ENCODE measurements around the gene NHSL2. TPM values are rescaled to one million over a fixed set of nuclear protein-coding genes. Genes with fewer than 3 reads are reported as not detected.

Gene NHSL2
- total and polyA plus RNA-seq, 2 experiments from 2014 or later = 4.7 to 9.5 TPM

DNA sequence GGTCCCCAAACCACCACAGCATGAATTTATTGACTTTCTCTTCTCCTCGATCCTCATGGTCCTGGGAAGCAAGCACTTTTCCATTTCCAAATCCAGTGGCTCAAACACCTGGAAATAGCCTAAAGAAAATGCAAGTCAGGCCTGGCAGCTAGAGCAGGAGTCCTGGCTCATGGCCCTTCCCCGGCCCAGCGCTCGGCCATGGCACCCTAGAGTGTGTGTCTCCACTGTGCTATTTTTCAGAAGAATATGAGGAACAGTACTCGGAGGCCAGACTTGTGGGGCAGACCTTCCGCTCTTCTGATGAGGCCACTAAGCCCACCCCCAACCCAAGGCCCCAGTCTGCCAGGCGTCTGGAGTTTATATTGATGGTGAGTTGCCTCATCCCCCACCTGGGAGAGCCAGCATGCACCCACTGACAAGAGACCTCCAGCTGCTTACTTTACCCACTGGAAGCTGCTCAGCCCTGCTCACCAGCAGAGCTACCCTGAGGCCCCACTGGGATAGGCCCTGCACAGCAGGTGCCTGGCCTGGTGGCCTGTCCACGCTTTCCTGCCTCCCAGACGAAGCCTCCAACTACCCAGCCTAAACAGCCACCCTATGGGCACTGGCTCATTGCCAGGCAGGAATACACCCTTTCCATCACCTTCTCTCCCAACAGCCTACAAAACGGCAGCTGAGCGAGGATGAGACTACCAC is 223.4 kb downstream of the NHSL2 start:
- Mint-ChIP-seq H3K9me3 (peaks cover 15% of the 10 kb centered on the region), H3K4me3 (no peak overlapping the region), H3K27ac (no peak overlapping the region), H3K36me3 (ENCODE audit: low read depth) (peaks cover 23% of the 10 kb centered on the region), H3K4me1 (peaks cover 11% of the 10 kb centered on the region), H3K27me3 (ENCODE audit: insufficient read depth, low read depth, poor library complexity) (peaks cover 33% of the 10 kb centered on the region)
- Histone ChIP-seq H2AFZ (no peak overlapping the region), H3F3A (replicated peaks; ENCODE audit: low read depth) (no peaks in the 10 kb centered on the region), H3K27me3 (ENCODE audit: insufficient read depth) (peaks cover 44% of the 10 kb centered on the region), H3K9me2 (ENCODE audit: insufficient read depth) (no peaks in the 10 kb centered on the region), H3K27ac (ENCODE audit: low read depth) (no peak overlapping the region), H3K79me2 (replicated peaks; ENCODE audit: insufficient read depth) (no peaks in the 10 kb centered on the region), H3K36me3 (ENCODE audit: insufficient read depth) (no peaks in the 10 kb centered on the region), H3K4me3 (no peak overlapping the region), H4K20me1 (replicated peaks; ENCODE audit: insufficient read depth) (no peaks in the 10 kb centered on the region), H3K4me2 (no peak overlapping the region), H3K4me1 (ENCODE audit: insufficient read depth) (peaks cover 3% of the 10 kb centered on the region; the same call in 1 of the 2 replicates)
- ATAC-seq (no peak), DNase-seq (ENCODE audit: low spot score) (no peak)
- TF ChIP-seq ZNF331 (CRISPR knock-in tag; IDR thresholded peaks at IDR 0.05; ENCODE audit: low read depth) = no peak
- TF ChIP-seq, protein P1, sequence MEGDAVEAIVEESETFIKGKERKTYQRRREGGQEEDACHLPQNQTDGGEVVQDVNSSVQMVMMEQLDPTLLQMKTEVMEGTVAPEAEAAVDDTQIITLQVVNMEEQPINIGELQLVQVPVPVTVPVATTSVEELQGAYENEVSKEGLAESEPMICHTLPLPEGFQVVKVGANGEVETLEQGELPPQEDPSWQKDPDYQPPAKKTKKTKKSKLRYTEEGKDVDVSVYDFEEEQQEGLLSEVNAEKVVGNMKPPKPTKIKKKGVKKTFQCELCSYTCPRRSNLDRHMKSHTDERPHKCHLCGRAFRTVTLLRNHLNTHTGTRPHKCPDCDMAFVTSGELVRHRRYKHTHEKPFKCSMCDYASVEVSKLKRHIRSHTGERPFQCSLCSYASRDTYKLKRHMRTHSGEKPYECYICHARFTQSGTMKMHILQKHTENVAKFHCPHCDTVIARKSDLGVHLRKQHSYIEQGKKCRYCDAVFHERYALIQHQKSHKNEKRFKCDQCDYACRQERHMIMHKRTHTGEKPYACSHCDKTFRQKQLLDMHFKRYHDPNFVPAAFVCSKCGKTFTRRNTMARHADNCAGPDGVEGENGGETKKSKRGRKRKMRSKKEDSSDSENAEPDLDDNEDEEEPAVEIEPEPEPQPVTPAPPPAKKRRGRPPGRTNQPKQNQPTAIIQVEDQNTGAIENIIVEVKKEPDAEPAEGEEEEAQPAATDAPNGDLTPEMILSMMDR (conservative IDR thresholded peaks at IDR 0.05; ENCODE audit: low read depth in 2 of 2) = no peak
- TF ChIP-seq POLR2AphosphoS5 (IDR thresholded peaks at IDR 0.05; ENCODE audit: low read depth) = no peak
- no peak for TF ChIP-seq NANOG (IDR thresholded peaks at IDR 0.05; ENCODE audit: borderline replicate concordance)
- TF ChIP-seq ZNF114 (CRISPR knock-in tag; IDR thresholded peaks at IDR 0.05) = no peak
- TF ChIP-seq, protein P2, sequence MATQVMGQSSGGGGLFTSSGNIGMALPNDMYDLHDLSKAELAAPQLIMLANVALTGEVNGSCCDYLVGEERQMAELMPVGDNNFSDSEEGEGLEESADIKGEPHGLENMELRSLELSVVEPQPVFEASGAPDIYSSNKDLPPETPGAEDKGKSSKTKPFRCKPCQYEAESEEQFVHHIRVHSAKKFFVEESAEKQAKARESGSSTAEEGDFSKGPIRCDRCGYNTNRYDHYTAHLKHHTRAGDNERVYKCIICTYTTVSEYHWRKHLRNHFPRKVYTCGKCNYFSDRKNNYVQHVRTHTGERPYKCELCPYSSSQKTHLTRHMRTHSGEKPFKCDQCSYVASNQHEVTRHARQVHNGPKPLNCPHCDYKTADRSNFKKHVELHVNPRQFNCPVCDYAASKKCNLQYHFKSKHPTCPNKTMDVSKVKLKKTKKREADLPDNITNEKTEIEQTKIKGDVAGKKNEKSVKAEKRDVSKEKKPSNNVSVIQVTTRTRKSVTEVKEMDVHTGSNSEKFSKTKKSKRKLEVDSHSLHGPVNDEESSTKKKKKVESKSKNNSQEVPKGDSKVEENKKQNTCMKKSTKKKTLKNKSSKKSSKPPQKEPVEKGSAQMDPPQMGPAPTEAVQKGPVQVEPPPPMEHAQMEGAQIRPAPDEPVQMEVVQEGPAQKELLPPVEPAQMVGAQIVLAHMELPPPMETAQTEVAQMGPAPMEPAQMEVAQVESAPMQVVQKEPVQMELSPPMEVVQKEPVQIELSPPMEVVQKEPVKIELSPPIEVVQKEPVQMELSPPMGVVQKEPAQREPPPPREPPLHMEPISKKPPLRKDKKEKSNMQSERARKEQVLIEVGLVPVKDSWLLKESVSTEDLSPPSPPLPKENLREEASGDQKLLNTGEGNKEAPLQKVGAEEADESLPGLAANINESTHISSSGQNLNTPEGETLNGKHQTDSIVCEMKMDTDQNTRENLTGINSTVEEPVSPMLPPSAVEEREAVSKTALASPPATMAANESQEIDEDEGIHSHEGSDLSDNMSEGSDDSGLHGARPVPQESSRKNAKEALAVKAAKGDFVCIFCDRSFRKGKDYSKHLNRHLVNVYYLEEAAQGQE (IDR thresholded peaks at IDR 0.05; ENCODE audit: unreplicated experiment) = no peak
- TF ChIP-seq CREB1 (CRISPR knock-in tag; IDR thresholded peaks at IDR 0.05; ENCODE audit: low read depth) = no peak
- no peak for TF ChIP-seq JUNB (IDR thresholded peaks at IDR 0.05; ENCODE audit: unreplicated experiment)
- no peak for TF ChIP-seq STAT1 (IDR thresholded peaks at IDR 0.05; ENCODE audit: unreplicated experiment)

DNA sequence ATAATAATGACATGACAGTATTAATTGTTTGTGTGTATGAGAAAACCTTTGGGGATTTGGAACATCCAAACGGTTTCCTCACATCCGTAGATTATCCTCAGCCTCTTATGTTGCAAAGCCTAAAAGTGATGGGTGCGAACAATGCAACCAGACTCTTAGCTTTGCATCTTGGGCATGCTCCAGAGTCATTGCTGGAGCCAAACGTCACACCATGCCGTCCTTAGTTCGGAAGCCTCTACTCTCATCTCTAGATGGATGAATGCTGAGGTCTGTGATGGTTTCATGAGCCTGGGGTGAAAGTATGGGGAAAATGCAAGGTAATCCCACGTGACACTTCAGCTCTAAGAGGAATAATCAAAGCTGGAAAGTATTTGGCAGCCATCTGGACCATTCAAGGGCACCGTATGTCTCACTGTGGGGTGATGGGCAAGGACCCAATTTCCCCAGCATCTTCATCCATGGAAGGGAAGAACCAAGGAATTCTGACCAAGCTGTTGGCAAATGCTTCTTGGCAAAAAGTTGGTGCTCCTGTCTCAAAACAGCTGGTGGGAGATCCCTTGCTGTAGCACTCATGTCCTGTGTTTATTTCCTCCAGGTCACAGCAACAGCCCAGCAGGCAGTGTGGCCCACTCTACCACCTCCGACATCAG is 227.3 kb downstream of the NHSL2 start:
- no peak overlapping the region for H3K4me3 Mint-ChIP-seq
- no peak for TF ChIP-seq NANOG (IDR thresholded peaks at IDR 0.05; ENCODE audit: borderline replicate concordance)
- no peak overlapping the region for H3K27ac Mint-ChIP-seq
- ATAC-seq (no peak), DNase-seq (ENCODE audit: low spot score) (no peak)
- H2AFZ ChIP-seq = no peak overlapping the region
- no peaks in the 10 kb centered on the region for H3K36me3 ChIP-seq (ENCODE audit: insufficient read depth)
- H3K27me3 ChIP-seq (ENCODE audit: insufficient read depth) = peaks cover 7% of the 10 kb centered on the region
- H3K27ac ChIP-seq (ENCODE audit: low read depth) = no peak overlapping the region
- no peaks in the 10 kb centered on the region for H3K4me1 ChIP-seq (ENCODE audit: insufficient read depth)
- H3F3A ChIP-seq (replicated peaks; ENCODE audit: low read depth) = no peaks in the 10 kb centered on the region
- H3K79me2 ChIP-seq (replicated peaks; ENCODE audit: insufficient read depth) = no peaks in the 10 kb centered on the region
- no peak overlapping the region for H3K4me3 ChIP-seq
- peaks cover 2% of the 10 kb centered on the region; the same call in 1 of the 3 replicates for H3K4me1 Mint-ChIP-seq
- H3K4me2 ChIP-seq = no peak overlapping the region
- H3K9me2 ChIP-seq (ENCODE audit: insufficient read depth) = no peaks in the 10 kb centered on the region
- H3K9me3 Mint-ChIP-seq = no peaks in the 10 kb centered on the region; the same call in 2 of the 3 replicates
- H3K36me3 Mint-ChIP-seq (ENCODE audit: low read depth) = peaks cover 23% of the 10 kb centered on the region
- H4K20me1 ChIP-seq (replicated peaks; ENCODE audit: insufficient read depth) = no peaks in the 10 kb centered on the region
- H3K27me3 Mint-ChIP-seq (ENCODE audit: insufficient read depth, low read depth, poor library complexity) = peaks cover 3% of the 10 kb centered on the region

Data from GM23338 (cell line).